GM23338 (cell line): ENCODE measurements around the gene STAU1.

Experiments used
- CREB1 ChIP-seq: fragments of 250-450 bp; sonication (Bioruptor Pico); IDR thresholded peaks from 2 replicates; pipeline ENCODE4 v1.5.0; 2020; ENCODE audit warnings: low read depth, mild to moderate bottlenecking, moderate library complexity
- EZH2 ChIP-seq: fragments of 200-600 bp; sonication (generic); IDR thresholded peaks from one replicate; pipeline ENCODE4 v1.8.0; 2017; ENCODE audit warnings: antibody characterized with exemption, mild to moderate bottlenecking, low read depth; ENCODE audit not compliant: unreplicated experiment
- EZH2phosphoT487 ChIP-seq: fragments of 200-600 bp; sonication (generic); IDR thresholded peaks from one replicate; pipeline ENCODE4 v1.8.1; 2018; ENCODE audit warnings: antibody characterized with exemption; ENCODE audit not compliant: unreplicated experiment
- JUNB ChIP-seq: IDR thresholded peaks from one replicate; pipeline ENCODE4 v1.6.1; 2016; ENCODE audit warnings: antibody characterized with exemption; ENCODE audit not compliant: unreplicated experiment
- POLR2AphosphoS5 ChIP-seq: IDR thresholded peaks from 2 replicates; pipeline ENCODE4 v1.6.1; 2016; ENCODE audit warnings: antibody characterized with exemption, low read depth
- STAT1 ChIP-seq: IDR thresholded peaks from one replicate; pipeline ENCODE4 v1.6.1; 2016; ENCODE audit warnings: antibody characterized with exemption; ENCODE audit not compliant: unreplicated experiment
- ZNF114 ChIP-seq: fragments of 250-450 bp; sonication (Bioruptor Pico); IDR thresholded peaks from 2 replicates; pipeline ENCODE4 v1.5.0; 2020; ENCODE audit warnings: mild to moderate bottlenecking, moderate library complexity
- ZNF331 ChIP-seq: fragments of 250-450 bp; sonication (Bioruptor Pico); IDR thresholded peaks from 2 replicates; pipeline ENCODE4 v1.5.0; 2020; ENCODE audit warnings: low read depth, mild to moderate bottlenecking, moderate library complexity
- TF ChIP-seq, protein P1 (sequence below), 2 experiments: fragments of 200-600 bp in 1 of 2; sonication (generic) in 1 of 2; conservative IDR thresholded peaks; 2 replicates each; pipeline versions ENCODE4 v1.5.1 to v1.6.1; 2016 to 2017; ENCODE audit warnings: antibody characterized with exemption in 2 of 2, low read depth in 2 of 2, mild to moderate bottlenecking in 2 of 2, moderate library complexity in 1 of 2
- TF ChIP-seq, protein P2 (sequence below): IDR thresholded peaks from one replicate; pipeline ENCODE4 v1.6.1; 2018; ENCODE audit warnings: antibody characterized with exemption; ENCODE audit not compliant: unreplicated experiment
- TF ChIP-seq, protein P3 (sequence below): IDR thresholded peaks from 2 replicates; pipeline ENCODE4 v1.6.1; 2016; ENCODE audit warnings: antibody characterized with exemption

DNA sequence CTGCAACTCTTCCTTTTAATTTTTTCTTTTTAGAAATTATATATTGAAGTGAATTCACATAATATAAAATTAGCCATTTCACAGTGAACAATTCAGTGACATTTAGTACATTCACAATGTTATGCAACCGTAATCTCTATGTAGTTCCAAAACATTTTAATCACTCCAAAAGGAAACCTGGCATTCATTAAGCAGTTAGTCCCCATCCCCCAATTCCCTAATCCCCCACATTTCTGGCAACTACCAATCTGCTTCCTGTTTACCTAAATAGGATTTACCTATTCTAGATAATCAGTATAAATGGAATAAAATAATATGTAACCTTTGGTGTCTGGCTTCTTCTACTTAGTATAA, 22.6 kb upstream of the STAU1 start:
- no peak for TF ChIP-seq POLR2AphosphoS5
- TF ChIP-seq, protein P1, sequence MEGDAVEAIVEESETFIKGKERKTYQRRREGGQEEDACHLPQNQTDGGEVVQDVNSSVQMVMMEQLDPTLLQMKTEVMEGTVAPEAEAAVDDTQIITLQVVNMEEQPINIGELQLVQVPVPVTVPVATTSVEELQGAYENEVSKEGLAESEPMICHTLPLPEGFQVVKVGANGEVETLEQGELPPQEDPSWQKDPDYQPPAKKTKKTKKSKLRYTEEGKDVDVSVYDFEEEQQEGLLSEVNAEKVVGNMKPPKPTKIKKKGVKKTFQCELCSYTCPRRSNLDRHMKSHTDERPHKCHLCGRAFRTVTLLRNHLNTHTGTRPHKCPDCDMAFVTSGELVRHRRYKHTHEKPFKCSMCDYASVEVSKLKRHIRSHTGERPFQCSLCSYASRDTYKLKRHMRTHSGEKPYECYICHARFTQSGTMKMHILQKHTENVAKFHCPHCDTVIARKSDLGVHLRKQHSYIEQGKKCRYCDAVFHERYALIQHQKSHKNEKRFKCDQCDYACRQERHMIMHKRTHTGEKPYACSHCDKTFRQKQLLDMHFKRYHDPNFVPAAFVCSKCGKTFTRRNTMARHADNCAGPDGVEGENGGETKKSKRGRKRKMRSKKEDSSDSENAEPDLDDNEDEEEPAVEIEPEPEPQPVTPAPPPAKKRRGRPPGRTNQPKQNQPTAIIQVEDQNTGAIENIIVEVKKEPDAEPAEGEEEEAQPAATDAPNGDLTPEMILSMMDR (conservative IDR thresholded peaks at IDR 0.05; ENCODE audit: low read depth in 2 of 2): no peak
- no peak for TF ChIP-seq JUNB
- no peak for TF ChIP-seq CREB1 (CRISPR knock-in tag)
- no peak for TF ChIP-seq EZH2
- TF ChIP-seq, protein P2, sequence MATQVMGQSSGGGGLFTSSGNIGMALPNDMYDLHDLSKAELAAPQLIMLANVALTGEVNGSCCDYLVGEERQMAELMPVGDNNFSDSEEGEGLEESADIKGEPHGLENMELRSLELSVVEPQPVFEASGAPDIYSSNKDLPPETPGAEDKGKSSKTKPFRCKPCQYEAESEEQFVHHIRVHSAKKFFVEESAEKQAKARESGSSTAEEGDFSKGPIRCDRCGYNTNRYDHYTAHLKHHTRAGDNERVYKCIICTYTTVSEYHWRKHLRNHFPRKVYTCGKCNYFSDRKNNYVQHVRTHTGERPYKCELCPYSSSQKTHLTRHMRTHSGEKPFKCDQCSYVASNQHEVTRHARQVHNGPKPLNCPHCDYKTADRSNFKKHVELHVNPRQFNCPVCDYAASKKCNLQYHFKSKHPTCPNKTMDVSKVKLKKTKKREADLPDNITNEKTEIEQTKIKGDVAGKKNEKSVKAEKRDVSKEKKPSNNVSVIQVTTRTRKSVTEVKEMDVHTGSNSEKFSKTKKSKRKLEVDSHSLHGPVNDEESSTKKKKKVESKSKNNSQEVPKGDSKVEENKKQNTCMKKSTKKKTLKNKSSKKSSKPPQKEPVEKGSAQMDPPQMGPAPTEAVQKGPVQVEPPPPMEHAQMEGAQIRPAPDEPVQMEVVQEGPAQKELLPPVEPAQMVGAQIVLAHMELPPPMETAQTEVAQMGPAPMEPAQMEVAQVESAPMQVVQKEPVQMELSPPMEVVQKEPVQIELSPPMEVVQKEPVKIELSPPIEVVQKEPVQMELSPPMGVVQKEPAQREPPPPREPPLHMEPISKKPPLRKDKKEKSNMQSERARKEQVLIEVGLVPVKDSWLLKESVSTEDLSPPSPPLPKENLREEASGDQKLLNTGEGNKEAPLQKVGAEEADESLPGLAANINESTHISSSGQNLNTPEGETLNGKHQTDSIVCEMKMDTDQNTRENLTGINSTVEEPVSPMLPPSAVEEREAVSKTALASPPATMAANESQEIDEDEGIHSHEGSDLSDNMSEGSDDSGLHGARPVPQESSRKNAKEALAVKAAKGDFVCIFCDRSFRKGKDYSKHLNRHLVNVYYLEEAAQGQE: no peak
- TF ChIP-seq STAT1: no peak
- no peak for TF ChIP-seq EZH2phosphoT487
- no peak for TF ChIP-seq ZNF331 (CRISPR knock-in tag)
- TF ChIP-seq, protein P3, sequence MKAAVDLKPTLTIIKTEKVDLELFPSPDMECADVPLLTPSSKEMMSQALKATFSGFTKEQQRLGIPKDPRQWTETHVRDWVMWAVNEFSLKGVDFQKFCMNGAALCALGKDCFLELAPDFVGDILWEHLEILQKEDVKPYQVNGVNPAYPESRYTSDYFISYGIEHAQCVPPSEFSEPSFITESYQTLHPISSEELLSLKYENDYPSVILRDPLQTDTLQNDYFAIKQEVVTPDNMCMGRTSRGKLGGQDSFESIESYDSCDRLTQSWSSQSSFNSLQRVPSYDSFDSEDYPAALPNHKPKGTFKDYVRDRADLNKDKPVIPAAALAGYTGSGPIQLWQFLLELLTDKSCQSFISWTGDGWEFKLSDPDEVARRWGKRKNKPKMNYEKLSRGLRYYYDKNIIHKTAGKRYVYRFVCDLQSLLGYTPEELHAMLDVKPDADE: no peak
- TF ChIP-seq ZNF114 (CRISPR knock-in tag): no peak
